Measurements from ENCODE around the gene ZNF615. TPM values are rescaled to one million over a fixed set of nuclear protein-coding genes. Genes with fewer than 3 reads are reported as not detected.
A peak's percentile ranks its signal among the peaks of the same experiment; 100 is the strongest.
"Not testable (repeated sequence)": the region's sequence is repeated elsewhere in the genome, so short reads cannot be mapped to it uniquely, and the experiment has no call there.

ZNF615 gene
- total and polyA plus RNA-seq, 11 donors: 3.9 to 14.8 (median 10.0) TPM

DNA sequence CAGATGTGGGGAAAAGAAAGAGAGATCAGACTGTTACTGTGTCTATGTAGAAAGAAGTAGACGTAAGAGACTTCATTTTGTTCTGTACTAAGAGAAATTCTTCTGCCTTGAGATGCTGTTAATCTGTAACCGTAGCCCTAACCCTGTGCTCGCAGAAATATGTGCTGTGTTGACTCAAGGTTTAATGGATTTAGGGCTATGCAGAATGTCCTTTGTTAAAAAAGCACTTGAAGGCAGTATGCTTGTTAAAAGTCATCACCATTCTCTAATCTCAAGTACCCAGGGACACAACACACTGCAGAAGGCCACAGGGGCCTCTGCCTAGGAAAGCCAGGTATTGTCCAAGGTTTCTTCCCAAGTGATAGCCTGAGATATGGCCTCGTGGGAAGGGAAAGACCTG is 16.5 kb upstream of the ZNF615 start:
- WGBS, 4 donors: 88 to 96% (median 95%) methylated on average over 4 of the region's 4 CpGs
- peaks cover 0 to 64% (median 17%) of the 10 kb centered on the region in 12 donors for H3K9me3 ChIP-seq
- intact Hi-C loops (cut with DNase I): not testable (repeated sequence)

GRCh38 chr19:52022193-52022592 is 14.2 kb upstream of the ZNF615 start:
- ATAC-seq: no peak
- Histone ChIP-seq H3K36me3 (peaks cover 5 to 95% (median 83%) of the 10 kb centered on the region in 9 donors), H3K27me3 (no peaks in the 10 kb centered on the region), H3K27ac (no peak overlapping the region), H3K4me3 (no peak overlapping the region), H3K4me1 (peaks cover 0 to 11% (median 5%) of the 10 kb centered on the region in 12 donors), H3K9me3 (peaks cover 0 to 87% (median 25%) of the 10 kb centered on the region in 12 donors)
- WGBS, 4 donors: 95 to 99% (median 99%) methylated on average over 15 of the region's 15 CpGs
- no peak for TF ChIP-seq POLR2A (IDR thresholded peaks at IDR 0.05)
- TF ChIP-seq, protein P1, sequence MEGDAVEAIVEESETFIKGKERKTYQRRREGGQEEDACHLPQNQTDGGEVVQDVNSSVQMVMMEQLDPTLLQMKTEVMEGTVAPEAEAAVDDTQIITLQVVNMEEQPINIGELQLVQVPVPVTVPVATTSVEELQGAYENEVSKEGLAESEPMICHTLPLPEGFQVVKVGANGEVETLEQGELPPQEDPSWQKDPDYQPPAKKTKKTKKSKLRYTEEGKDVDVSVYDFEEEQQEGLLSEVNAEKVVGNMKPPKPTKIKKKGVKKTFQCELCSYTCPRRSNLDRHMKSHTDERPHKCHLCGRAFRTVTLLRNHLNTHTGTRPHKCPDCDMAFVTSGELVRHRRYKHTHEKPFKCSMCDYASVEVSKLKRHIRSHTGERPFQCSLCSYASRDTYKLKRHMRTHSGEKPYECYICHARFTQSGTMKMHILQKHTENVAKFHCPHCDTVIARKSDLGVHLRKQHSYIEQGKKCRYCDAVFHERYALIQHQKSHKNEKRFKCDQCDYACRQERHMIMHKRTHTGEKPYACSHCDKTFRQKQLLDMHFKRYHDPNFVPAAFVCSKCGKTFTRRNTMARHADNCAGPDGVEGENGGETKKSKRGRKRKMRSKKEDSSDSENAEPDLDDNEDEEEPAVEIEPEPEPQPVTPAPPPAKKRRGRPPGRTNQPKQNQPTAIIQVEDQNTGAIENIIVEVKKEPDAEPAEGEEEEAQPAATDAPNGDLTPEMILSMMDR (IDR thresholded peaks at IDR 0.05): no peak
- no peak for DNase-seq
- intact Hi-C loops (cut with DNase I): no loop called here

More for the DNA sequence above, 16.5 kb upstream of the ZNF615 start:
- not testable (repeated sequence) for DNase-seq, H3K4me3 ChIP-seq, H3K27me3 ChIP-seq, H3K27ac ChIP-seq, ATAC-seq
- peaks cover 3 to 72% (median 61%) of the 10 kb centered on the region in 9 donors for H3K36me3 ChIP-seq
- peaks cover 0 to 22% (median 13%) of the 10 kb centered on the region in 12 donors for H3K4me1 ChIP-seq

DNA sequence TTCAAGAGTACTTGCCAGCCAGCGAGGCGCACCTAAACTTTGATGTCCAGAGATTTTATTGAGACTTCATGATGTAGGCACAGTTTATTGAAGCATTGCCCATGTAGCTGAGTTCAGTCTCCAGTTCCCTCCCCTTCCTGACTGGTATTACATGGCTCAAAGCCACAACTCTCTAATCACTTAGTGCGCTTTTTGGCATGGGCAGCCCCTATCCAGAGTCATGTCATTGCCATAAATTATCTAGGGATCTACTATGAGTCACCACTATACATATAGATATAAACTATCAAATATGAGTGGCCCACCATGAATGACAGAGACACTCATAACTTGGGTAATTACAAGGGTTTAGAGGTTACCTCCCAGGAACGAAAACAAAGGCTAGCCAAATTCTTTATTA is 12.5 kb upstream of the ZNF615 start:
- Histone ChIP-seq H3K4me3 (no peak overlapping the region), H3K27me3 (no peaks in the 10 kb centered on the region), H3K4me1 (peaks cover 0 to 2% (median 0%) of the 10 kb centered on the region in 12 donors), H3K27ac (no peak overlapping the region), H3K9me3 (peaks cover 0 to 100% (median 28%) of the 10 kb centered on the region in 12 donors), H3K36me3 (peaks cover 12 to 100% (median 96%) of the 10 kb centered on the region in 9 donors)
- no peak for TF ChIP-seq POLR2A (IDR thresholded peaks at IDR 0.05)
- TF ChIP-seq, protein P1 (IDR thresholded peaks at IDR 0.05): no peak
- WGBS, 4 donors: 79 to 88% (median 82%) methylated on average over 2 to 4 of the region's 4 CpGs
- no peak for DNase-seq
- intact Hi-C loops (cut with DNase I): no loop called here
- peak in 2 of 4 donors; percentile 20 to 51 for ATAC-seq

DNA sequence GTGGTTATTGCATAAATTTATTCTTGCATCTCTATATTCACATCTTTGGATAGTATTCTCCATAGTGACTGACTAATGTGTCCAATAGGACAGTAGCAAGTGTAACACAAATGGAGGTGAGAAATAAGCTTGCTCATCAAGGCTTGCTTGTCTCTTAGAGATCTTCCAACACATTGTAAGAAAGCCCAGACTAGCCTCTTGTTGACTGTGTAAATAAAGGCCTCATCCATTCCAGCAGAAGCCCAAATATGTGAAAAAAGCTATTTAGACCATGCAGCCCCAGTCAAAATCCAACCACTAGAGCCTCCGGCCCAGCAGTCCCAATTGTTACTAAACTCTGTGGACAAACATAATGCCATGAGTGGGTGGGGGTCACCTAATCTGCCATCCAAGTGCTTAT is 2.7 kb upstream of the ZNF615 start:
- Histone ChIP-seq H3K9me3 (peaks cover 0 to 55% (median under 1%) of the 10 kb centered on the region in 12 donors), H3K27me3 (no peaks in the 10 kb centered on the region), H3K36me3 (peaks cover 0 to 25% (median 11%) of the 10 kb centered on the region in 9 donors), H3K27ac (no peak overlapping the region), H3K4me3 (no peak overlapping the region), H3K4me1 (peaks cover 0 to 16% (median 9%) of the 10 kb centered on the region in 12 donors)
- ATAC-seq (no peak), DNase-seq (no peak)
- intact Hi-C loops (cut with DNase I): loop anchor here in 2 of 10 donors (5.0 kb wide), 2 partner anchors 37 to 608 kb away; partner anchors contain the start of gene ZNF432 (in 1 of the 2)
- no peak for TF ChIP-seq POLR2A (IDR thresholded peaks at IDR 0.05)
- TF ChIP-seq, protein P1 (IDR thresholded peaks at IDR 0.05): no peak
- WGBS, 4 donors: 81 to 95% (median 92%) methylated on average over 1 of the region's 1 CpG

Measured in heart left ventricle (tissue), 16 donors.